ENCODE measurements around the gene SMIM28.

The SMIM28 gene

DNA sequence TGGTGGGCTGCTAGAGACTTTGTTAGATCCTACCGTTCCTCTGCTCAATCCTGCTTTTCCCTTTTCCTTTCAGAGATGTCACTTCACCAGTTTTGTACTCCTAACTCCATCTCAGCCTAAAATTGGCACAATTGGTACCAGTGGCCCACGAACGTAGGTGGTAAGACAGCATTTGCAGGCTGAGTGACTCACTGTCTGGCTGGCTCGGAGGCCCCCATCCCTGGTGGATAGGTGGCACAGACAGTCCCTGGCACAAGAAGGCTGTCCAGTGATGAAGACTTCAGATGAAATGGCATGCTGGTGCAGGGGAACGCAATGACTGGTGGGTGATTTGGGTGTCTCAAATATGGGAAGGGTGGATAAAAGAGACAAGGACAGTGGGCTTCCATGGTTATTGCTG, 37.4 kb downstream of the SMIM28 start:
- no peak for ATAC-seq
- TF ChIP-seq ARNTL (CRISPR knock-in tag; IDR thresholded peaks at IDR 0.05; ENCODE audit: borderline replicate concordance, low read depth): no peak
- TF ChIP-seq, protein P1, sequence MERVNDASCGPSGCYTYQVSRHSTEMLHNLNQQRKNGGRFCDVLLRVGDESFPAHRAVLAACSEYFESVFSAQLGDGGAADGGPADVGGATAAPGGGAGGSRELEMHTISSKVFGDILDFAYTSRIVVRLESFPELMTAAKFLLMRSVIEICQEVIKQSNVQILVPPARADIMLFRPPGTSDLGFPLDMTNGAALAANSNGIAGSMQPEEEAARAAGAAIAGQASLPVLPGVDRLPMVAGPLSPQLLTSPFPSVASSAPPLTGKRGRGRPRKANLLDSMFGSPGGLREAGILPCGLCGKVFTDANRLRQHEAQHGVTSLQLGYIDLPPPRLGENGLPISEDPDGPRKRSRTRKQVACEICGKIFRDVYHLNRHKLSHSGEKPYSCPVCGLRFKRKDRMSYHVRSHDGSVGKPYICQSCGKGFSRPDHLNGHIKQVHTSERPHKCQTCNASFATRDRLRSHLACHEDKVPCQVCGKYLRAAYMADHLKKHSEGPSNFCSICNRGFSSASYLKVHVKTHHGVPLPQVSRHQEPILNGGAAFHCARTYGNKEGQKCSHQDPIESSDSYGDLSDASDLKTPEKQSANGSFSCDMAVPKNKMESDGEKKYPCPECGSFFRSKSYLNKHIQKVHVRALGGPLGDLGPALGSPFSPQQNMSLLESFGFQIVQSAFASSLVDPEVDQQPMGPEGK (CRISPR knock-in tag; IDR thresholded peaks at IDR 0.05; ENCODE audit: borderline replicate concordance): no peak
- no peak for TF ChIP-seq TCF4 (CRISPR knock-in tag; IDR thresholded peaks at IDR 0.05; ENCODE audit: borderline replicate concordance)
- no peak for TF ChIP-seq ZFP30 (CRISPR knock-in tag; IDR thresholded peaks at IDR 0.05)
- TF ChIP-seq, protein P2, sequence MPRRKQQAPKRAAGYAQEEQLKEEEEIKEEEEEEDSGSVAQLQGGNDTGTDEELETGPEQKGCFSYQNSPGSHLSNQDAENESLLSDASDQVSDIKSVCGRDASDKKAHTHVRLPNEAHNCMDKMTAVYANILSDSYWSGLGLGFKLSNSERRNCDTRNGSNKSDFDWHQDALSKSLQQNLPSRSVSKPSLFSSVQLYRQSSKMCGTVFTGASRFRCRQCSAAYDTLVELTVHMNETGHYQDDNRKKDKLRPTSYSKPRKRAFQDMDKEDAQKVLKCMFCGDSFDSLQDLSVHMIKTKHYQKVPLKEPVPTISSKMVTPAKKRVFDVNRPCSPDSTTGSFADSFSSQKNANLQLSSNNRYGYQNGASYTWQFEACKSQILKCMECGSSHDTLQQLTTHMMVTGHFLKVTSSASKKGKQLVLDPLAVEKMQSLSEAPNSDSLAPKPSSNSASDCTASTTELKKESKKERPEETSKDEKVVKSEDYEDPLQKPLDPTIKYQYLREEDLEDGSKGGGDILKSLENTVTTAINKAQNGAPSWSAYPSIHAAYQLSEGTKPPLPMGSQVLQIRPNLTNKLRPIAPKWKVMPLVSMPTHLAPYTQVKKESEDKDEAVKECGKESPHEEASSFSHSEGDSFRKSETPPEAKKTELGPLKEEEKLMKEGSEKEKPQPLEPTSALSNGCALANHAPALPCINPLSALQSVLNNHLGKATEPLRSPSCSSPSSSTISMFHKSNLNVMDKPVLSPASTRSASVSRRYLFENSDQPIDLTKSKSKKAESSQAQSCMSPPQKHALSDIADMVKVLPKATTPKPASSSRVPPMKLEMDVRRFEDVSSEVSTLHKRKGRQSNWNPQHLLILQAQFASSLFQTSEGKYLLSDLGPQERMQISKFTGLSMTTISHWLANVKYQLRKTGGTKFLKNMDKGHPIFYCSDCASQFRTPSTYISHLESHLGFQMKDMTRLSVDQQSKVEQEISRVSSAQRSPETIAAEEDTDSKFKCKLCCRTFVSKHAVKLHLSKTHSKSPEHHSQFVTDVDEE (CRISPR knock-in tag; IDR thresholded peaks at IDR 0.05): no peak
- no peak for TF ChIP-seq SNAI2 (CRISPR knock-in tag; IDR thresholded peaks at IDR 0.05)
- TF ChIP-seq, protein P3, sequence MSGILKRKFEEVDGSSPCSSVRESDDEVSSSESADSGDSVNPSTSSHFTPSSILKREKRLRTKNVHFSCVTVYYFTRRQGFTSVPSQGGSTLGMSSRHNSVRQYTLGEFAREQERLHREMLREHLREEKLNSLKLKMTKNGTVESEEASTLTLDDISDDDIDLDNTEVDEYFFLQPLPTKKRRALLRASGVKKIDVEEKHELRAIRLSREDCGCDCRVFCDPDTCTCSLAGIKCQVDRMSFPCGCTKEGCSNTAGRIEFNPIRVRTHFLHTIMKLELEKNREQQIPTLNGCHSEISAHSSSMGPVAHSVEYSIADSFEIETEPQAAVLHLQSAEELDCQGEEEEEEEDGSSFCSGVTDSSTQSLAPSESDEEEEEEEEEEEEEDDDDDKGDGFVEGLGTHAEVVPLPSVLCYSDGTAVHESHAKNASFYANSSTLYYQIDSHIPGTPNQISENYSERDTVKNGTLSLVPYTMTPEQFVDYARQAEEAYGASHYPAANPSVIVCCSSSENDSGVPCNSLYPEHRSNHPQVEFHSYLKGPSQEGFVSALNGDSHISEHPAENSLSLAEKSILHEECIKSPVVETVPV (CRISPR knock-in tag; IDR thresholded peaks at IDR 0.05): no peak
- no peak for TF ChIP-seq PPARA (CRISPR knock-in tag; IDR thresholded peaks at IDR 0.05; ENCODE audit: borderline replicate concordance)
- TF ChIP-seq ZNF8 (CRISPR knock-in tag; IDR thresholded peaks at IDR 0.05): no peak
- no peak for TF ChIP-seq ZNF70 (CRISPR knock-in tag; IDR thresholded peaks at IDR 0.05)
- TF ChIP-seq ESRRG (CRISPR knock-in tag; IDR thresholded peaks at IDR 0.05): no peak
- no peak for TF ChIP-seq BACH2 (CRISPR knock-in tag; IDR thresholded peaks at IDR 0.05; ENCODE audit: borderline replicate concordance)
- no peak for TF ChIP-seq TOX (CRISPR knock-in tag; IDR thresholded peaks at IDR 0.05; ENCODE audit: borderline replicate concordance)
- no peak for TF ChIP-seq ZC3H10 (CRISPR knock-in tag; IDR thresholded peaks at IDR 0.05)

DNA sequence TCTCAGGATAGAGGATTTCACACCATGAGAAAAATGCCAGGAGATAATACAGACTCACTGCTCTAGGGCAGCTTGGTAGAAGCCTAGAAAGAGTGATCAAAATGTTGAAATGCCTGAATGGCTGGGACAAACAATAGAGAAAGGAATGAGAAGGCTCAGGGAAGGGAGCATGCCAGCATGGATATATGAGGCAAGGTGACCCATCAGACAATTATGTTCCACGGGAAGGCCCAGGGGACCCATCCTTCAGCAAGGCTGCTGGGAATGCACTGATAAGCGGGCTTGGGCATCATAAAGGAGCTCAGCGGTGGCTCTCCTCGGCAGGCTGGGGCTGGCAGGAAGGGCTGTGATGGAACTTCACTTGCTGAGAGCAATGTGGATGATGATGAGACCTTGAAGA, 38.5 kb downstream of the SMIM28 start:
- TF ChIP-seq ZFP3 (CRISPR knock-in tag; IDR thresholded peaks at IDR 0.05) (no peak), PPARA (CRISPR knock-in tag; IDR thresholded peaks at IDR 0.05; ENCODE audit: borderline replicate concordance) (no peak), ZNF565 (CRISPR knock-in tag; conservative IDR thresholded peaks at IDR 0.05; ENCODE audit: low read depth) (no peak), RARB (CRISPR knock-in tag; IDR thresholded peaks at IDR 0.05) (no peak), ZNF70 (CRISPR knock-in tag; IDR thresholded peaks at IDR 0.05) (no peak), ISL1 (CRISPR knock-in tag; IDR thresholded peaks at IDR 0.05) (no peak)
- TF ChIP-seq, protein P2 (CRISPR knock-in tag; IDR thresholded peaks at IDR 0.05): no peak
- ATAC-seq: no peak

DNA sequence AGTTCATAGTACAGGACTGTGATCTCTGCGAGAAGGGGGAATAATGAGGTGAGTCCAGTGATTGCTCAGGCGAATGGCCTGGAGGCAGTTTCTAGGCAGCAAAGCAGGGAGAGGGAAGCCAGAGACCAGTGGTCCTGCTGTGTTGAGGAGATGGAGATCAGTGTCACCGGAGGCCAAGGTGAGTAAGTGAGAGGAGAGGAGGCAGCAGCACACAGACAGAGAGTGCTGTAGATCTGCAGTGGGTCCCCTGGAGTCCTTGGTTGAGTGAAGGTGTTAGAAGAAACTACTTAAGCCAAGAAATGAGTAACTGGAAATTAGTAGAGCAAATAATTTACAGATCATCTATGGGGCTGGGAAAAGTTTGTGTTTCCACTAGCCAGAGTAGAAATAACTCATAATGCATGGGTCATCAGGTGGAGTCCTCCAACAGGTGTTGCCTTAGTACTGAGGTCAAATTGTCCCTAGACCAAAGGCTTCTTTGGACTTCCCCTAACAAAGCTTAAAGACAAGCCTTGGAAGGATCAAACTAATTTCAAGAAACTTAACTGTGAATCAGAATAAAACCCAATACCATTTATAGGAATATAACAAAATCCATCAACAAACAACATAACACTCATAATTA, 39.9 kb downstream of the SMIM28 start:
- TF ChIP-seq, protein P3 (CRISPR knock-in tag; IDR thresholded peaks at IDR 0.05): no peak
- TF ChIP-seq ARNTL (CRISPR knock-in tag; IDR thresholded peaks at IDR 0.05; ENCODE audit: borderline replicate concordance, low read depth): no peak
- TF ChIP-seq ISL1 (CRISPR knock-in tag; IDR thresholded peaks at IDR 0.05): no peak
- no peak for TF ChIP-seq ZFP30 (CRISPR knock-in tag; IDR thresholded peaks at IDR 0.05)
- TF ChIP-seq, protein P2 (CRISPR knock-in tag; IDR thresholded peaks at IDR 0.05): no peak
- no peak for TF ChIP-seq RARB (CRISPR knock-in tag; IDR thresholded peaks at IDR 0.05)
- TF ChIP-seq, protein P4, sequence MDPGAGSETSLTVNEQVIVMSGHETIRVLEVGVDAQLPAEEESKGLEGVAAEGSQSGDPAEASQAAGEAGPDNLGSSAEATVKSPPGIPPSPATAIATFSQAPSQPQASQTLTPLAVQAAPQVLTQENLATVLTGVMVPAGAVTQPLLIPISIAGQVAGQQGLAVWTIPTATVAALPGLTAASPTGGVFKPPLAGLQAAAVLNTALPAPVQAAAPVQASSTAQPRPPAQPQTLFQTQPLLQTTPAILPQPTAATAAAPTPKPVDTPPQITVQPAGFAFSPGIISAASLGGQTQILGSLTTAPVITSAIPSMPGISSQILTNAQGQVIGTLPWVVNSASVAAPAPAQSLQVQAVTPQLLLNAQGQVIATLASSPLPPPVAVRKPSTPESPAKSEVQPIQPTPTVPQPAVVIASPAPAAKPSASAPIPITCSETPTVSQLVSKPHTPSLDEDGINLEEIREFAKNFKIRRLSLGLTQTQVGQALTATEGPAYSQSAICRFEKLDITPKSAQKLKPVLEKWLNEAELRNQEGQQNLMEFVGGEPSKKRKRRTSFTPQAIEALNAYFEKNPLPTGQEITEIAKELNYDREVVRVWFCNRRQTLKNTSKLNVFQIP (CRISPR knock-in tag; IDR thresholded peaks at IDR 0.05; ENCODE audit: borderline replicate concordance, low read depth): no peak
- no peak for TF ChIP-seq TOX (CRISPR knock-in tag; IDR thresholded peaks at IDR 0.05; ENCODE audit: borderline replicate concordance)
- ATAC-seq: no peak
